Neural cell (in vitro differentiated cells): ENCODE results near the gene HAUS6.

Source experiments
- EP300 ChIP-seq: fragments of 450-650 bp; conservative IDR thresholded peaks from 2 replicates; pipeline ENCODE4 v1.6.1; 2014; ENCODE audit warnings: antibody characterized with exemption, mild to moderate bottlenecking, moderate library complexity; ENCODE audit not compliant: poor library complexity, severe bottlenecking
- EZH2 ChIP-seq: fragments of 200-600, 300-800 bp; shearing (Covaris generic), sonication (generic); IDR thresholded peaks from 2 replicates; pipeline ENCODE4 v1.6.1; 2014; ENCODE audit warnings: antibody characterized with exemption, low read length, borderline replicate concordance, mild to moderate bottlenecking; ENCODE audit not compliant: insufficient read depth, poor library complexity, severe bottlenecking
- POLR2AphosphoS5 ChIP-seq: IDR thresholded peaks from 2 replicates; pipeline ENCODE4 v1.6.1; 2012
- RAD21 ChIP-seq: fragments of 450-650 bp; conservative IDR thresholded peaks from 2 replicates; pipeline ENCODE4 v1.6.1; 2014; ENCODE audit warnings: antibody characterized with exemption, mild to moderate bottlenecking, moderate library complexity
- TAF1 ChIP-seq: IDR thresholded peaks from 2 replicates; pipeline ENCODE4 v1.6.1; 2012; ENCODE audit warnings: low read depth
- TF ChIP-seq, protein P1 (sequence below): fragments of 450-650 bp; IDR thresholded peaks from 2 replicates; pipeline ENCODE4 v1.5.1; 2014; ENCODE audit warnings: antibody characterized with exemption, mild to moderate bottlenecking, moderate library complexity; ENCODE audit not compliant: poor library complexity, severe bottlenecking
- TF ChIP-seq, protein P2 (sequence below): IDR thresholded peaks from 2 replicates; pipeline ENCODE4 v1.6.1; 2012; ENCODE audit warnings: borderline replicate concordance

DNA sequence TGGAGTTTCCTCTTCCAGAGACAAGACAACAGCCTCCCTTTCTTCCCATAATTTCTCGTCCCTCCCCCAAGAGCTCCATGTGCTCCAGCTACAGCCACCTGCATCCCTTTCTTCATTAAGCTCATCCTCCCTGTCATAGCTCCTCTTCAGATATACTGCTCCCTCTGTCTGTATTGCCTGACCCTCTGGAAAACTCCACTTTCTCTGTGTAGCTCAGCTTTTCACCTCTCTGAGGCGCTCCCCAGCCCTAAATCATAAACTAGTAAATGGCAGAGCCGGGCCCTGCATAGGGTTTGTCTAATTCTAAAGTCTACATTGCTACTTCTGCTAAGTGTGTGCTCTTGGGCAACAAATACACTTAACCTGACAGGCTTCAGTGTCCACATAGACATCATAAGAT, 33.4 kb upstream of the HAUS6 start:
- TF ChIP-seq EZH2 = no peak
- TF ChIP-seq EP300 = no peak
- TF ChIP-seq, protein P1, sequence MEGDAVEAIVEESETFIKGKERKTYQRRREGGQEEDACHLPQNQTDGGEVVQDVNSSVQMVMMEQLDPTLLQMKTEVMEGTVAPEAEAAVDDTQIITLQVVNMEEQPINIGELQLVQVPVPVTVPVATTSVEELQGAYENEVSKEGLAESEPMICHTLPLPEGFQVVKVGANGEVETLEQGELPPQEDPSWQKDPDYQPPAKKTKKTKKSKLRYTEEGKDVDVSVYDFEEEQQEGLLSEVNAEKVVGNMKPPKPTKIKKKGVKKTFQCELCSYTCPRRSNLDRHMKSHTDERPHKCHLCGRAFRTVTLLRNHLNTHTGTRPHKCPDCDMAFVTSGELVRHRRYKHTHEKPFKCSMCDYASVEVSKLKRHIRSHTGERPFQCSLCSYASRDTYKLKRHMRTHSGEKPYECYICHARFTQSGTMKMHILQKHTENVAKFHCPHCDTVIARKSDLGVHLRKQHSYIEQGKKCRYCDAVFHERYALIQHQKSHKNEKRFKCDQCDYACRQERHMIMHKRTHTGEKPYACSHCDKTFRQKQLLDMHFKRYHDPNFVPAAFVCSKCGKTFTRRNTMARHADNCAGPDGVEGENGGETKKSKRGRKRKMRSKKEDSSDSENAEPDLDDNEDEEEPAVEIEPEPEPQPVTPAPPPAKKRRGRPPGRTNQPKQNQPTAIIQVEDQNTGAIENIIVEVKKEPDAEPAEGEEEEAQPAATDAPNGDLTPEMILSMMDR = no peak
- no peak for TF ChIP-seq TAF1
- TF ChIP-seq, protein P2, sequence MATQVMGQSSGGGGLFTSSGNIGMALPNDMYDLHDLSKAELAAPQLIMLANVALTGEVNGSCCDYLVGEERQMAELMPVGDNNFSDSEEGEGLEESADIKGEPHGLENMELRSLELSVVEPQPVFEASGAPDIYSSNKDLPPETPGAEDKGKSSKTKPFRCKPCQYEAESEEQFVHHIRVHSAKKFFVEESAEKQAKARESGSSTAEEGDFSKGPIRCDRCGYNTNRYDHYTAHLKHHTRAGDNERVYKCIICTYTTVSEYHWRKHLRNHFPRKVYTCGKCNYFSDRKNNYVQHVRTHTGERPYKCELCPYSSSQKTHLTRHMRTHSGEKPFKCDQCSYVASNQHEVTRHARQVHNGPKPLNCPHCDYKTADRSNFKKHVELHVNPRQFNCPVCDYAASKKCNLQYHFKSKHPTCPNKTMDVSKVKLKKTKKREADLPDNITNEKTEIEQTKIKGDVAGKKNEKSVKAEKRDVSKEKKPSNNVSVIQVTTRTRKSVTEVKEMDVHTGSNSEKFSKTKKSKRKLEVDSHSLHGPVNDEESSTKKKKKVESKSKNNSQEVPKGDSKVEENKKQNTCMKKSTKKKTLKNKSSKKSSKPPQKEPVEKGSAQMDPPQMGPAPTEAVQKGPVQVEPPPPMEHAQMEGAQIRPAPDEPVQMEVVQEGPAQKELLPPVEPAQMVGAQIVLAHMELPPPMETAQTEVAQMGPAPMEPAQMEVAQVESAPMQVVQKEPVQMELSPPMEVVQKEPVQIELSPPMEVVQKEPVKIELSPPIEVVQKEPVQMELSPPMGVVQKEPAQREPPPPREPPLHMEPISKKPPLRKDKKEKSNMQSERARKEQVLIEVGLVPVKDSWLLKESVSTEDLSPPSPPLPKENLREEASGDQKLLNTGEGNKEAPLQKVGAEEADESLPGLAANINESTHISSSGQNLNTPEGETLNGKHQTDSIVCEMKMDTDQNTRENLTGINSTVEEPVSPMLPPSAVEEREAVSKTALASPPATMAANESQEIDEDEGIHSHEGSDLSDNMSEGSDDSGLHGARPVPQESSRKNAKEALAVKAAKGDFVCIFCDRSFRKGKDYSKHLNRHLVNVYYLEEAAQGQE = no peak
- no peak for TF ChIP-seq RAD21
- TF ChIP-seq POLR2AphosphoS5 = no peak
